Stomach (tissue), 9 donors: ENCODE results near the gene ZSCAN29. TPM values are rescaled to one million over a fixed set of nuclear protein-coding genes. Genes with fewer than 3 reads are reported as not detected.

Source experiments
- DNase-seq, 2 donors: peaks; one replicate each; pipeline versions ENCODE4 v3.0.0 to v3.0.0-alpha.2; 2013 to 2019
- H3K27ac ChIP-seq, 5 donors: fragments of 200-600 bp in 4 of 5; sonication (generic) in 4 of 5; one replicate each; pipeline ENCODE4 v1.5.1; 2013 to 2019; ENCODE audit warnings: mild to moderate bottlenecking in 1 of 5, moderate library complexity in 1 of 5
- H3K27me3 ChIP-seq, 3 donors: fragments of 200-600 bp; sonication (generic); one replicate each; pipeline ENCODE4 v1.5.1; 2017 to 2019; ENCODE audit warnings: mixed run types in 1 of 3
- H3K36me3 ChIP-seq, 4 donors: fragments of 200-600 bp; sonication (generic); 1 replicate in 3 of 4; 2 replicates in 1 of 4; pipeline ENCODE4 v1.5.1; 2016 to 2019
- H3K4me1 ChIP-seq, 4 donors: fragments of 200-600 bp; sonication (generic); one replicate each; pipeline ENCODE4 v1.5.1; 2016 to 2019
- H3K4me3 ChIP-seq, 4 donors: fragments of 200-600 bp; sonication (generic) in 3 of 4; one replicate each; pipeline ENCODE4 v1.5.1; 2016 to 2019; ENCODE audit warnings: mild to moderate bottlenecking in 1 of 4
- H3K9me3 ChIP-seq, 4 donors: fragments of 200-600 bp; sonication (generic); one replicate each; pipeline ENCODE4 v1.5.1; 2016 to 2019
- EP300 ChIP-seq: sonication (generic); formaldehyde crosslinking; IDR thresholded peaks from one replicate; pipeline ENCODE4 v1.6.1; 2017; ENCODE audit warnings: antibody characterized with exemption
- POLR2A ChIP-seq, 4 donors: fragments of 450-650 bp; IDR thresholded peaks; one replicate each; pipeline ENCODE4 v1.6.1; 2016; ENCODE audit warnings: antibody characterized with exemption in 4 of 4, control low read depth in 2 of 4, mild to moderate bottlenecking in 1 of 4, moderate library complexity in 1 of 4
- POLR2AphosphoS5 ChIP-seq, 3 donors: sonication (generic); formaldehyde crosslinking; IDR thresholded peaks; one replicate each; pipeline ENCODE4 v1.6.1; 2016; ENCODE audit warnings: antibody characterized with exemption in 3 of 3
- WGBS, 5 donors: extraction: QIAGEN DNeasy Blood & Tissue Kit in 3 of 5; methylation state at CpG; one replicate each; pipeline versions ENCODE4 v1.1.5 to v1.1.7; 2013 to 2018; 5-methylcytosine and 5-hydroxymethylcytosine counted together
- intact Hi-C: fragments of 100-400 bp; cut with DNase I; formaldehyde crosslinking; loops from one replicate; pipeline ENCODE4 v1.15.1; 2023; ENCODE audit warnings: low total_unique reads
- polyA plus RNA-seq, 3 donors: library from polyadenylated mRNA; stranded (reverse); fragments of 200-250 nt; gene quantifications; one replicate each; pipeline ENCODE4 v1.2.3, GENCODE V29; 2013
- total RNA-seq, 5 donors: library from RNA; depleted of rRNA; stranded (reverse); fragments of >200 nt; gene quantifications; one replicate each; pipeline versions ENCODE4 v1.1.0 to v1.2.3, GENCODE V29; 2014 to 2016
- TF ChIP-seq, protein P1 (sequence below), 7 experiments: fragments of 450-650 bp in 4 of 7; fragments of 200-600 bp in 3 of 7; sonication (generic) in 3 of 7; IDR thresholded peaks; one replicate each; pipeline ENCODE4 v1.5.1; 2016 to 2019; ENCODE audit warnings: antibody characterized with exemption in 7 of 7, control low read depth in 2 of 7, mild to moderate bottlenecking in 1 of 7
- donor health status: healthy with polysubstance abuse.
- donor health status: Bipolar disorder and iron deficiency.
- donor health status: healthy.

Gene ZSCAN29
- total and polyA plus RNA-seq, 8 donors: 4.5 to 45.5 (median 20.4) TPM

DNA sequence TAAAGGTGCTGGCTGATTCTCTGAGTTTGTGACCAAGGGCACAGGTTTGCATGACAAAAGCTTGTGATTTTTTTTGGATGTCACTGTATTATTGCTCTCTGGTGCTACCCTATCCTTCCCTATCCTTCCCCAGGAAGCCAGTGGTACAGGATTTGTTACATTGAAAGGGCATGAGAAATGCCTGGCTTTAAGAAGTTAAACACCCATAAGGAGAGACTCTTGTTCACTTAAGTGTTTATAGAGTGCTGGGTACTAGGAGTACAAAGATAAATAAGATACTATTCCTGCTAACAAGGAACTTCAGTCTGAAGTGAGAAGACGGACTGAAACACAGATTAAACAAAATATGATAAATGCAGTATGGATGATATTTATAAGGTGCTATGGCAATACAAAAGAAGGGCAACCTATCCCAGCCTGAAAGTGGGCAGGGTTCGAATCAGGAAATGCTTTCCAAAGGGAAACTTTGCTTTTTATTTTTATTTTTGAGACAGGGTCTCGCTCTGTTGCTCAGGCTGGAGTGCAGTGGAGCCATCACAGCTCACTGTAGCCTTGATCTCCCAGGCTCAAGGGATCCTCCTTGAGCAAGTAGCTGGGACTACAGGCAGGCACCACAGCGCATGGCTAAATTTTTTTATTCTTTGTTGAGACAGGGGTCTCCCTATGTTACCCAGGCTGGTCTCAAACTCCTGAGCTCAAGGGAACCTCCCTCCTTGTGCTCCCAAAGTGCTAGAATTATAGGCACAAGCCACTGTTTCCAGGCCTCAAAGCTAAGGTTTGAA, 51.7 kb downstream of the ZSCAN29 start:
- no peak for DNase-seq
- Histone ChIP-seq H3K36me3 (no peaks in the 10 kb centered on the region), H3K9me3 (no peaks in the 10 kb centered on the region), H3K27me3 (no peaks in the 10 kb centered on the region), H3K4me3 (no peak overlapping the region), H3K27ac (no peak overlapping the region), H3K4me1 (no peaks in the 10 kb centered on the region)
- intact Hi-C loops: no loop called here
- WGBS, 5 donors: 70 to 78% (median 72%) methylated on average over 4 of the region's 4 CpGs
- TF ChIP-seq POLR2A (IDR thresholded peaks at IDR 0.05) (no peak), POLR2AphosphoS5 (IDR thresholded peaks at IDR 0.05) (no peak), EP300 (no peak)
- TF ChIP-seq, protein P1, sequence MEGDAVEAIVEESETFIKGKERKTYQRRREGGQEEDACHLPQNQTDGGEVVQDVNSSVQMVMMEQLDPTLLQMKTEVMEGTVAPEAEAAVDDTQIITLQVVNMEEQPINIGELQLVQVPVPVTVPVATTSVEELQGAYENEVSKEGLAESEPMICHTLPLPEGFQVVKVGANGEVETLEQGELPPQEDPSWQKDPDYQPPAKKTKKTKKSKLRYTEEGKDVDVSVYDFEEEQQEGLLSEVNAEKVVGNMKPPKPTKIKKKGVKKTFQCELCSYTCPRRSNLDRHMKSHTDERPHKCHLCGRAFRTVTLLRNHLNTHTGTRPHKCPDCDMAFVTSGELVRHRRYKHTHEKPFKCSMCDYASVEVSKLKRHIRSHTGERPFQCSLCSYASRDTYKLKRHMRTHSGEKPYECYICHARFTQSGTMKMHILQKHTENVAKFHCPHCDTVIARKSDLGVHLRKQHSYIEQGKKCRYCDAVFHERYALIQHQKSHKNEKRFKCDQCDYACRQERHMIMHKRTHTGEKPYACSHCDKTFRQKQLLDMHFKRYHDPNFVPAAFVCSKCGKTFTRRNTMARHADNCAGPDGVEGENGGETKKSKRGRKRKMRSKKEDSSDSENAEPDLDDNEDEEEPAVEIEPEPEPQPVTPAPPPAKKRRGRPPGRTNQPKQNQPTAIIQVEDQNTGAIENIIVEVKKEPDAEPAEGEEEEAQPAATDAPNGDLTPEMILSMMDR (IDR thresholded peaks at IDR 0.05): no peak

DNA sequence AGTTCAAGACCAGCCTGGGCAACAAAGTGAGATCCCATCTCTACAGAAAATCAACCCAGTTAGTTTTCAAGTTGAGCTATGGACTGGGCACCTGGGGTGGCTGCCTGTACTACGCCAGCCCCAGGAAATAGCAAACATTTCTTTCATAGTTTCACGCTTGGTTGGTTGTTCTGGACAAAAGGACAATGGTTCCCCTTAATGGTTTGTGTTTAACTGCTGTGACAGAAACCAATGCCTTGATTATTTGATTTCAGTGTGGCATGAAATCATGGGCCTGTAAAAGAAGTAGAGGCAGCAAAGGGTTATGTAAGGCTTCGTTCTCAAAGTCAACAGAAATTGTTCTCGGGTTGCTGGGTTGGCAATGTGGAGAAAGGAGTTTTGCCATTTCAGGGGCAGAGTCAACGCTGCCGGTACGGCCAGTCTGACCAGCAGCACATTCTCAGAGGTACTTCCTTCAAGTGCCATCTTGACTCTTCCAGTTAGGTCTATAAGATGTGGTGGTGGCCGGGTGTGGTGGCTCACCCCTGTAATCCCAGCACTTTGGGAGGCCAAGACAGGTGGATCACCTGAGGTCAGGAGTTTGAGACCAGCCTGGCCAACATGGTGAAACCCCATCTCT, 53.2 kb downstream of the ZSCAN29 start:
- no peaks in the 10 kb centered on the region for H3K9me3 ChIP-seq
- H3K27ac ChIP-seq: no peak overlapping the region
- TF ChIP-seq EP300: no peak
- TF ChIP-seq, protein P1 (IDR thresholded peaks at IDR 0.05): no peak
- TF ChIP-seq POLR2A (IDR thresholded peaks at IDR 0.05): no peak
- no peak for TF ChIP-seq POLR2AphosphoS5 (IDR thresholded peaks at IDR 0.05)
- peaks cover 0 to 7% (median 0%) of the 10 kb centered on the region in 3 donors for H3K27me3 ChIP-seq
- H3K4me1 ChIP-seq: no peaks in the 10 kb centered on the region
- WGBS, 5 donors: 77 to 86% (median 80%) methylated on average over 8 of the region's 8 CpGs
- no peak for DNase-seq
- no peaks in the 10 kb centered on the region for H3K36me3 ChIP-seq
- H3K4me3 ChIP-seq: no peak overlapping the region
- intact Hi-C loops: no loop called here

DNA sequence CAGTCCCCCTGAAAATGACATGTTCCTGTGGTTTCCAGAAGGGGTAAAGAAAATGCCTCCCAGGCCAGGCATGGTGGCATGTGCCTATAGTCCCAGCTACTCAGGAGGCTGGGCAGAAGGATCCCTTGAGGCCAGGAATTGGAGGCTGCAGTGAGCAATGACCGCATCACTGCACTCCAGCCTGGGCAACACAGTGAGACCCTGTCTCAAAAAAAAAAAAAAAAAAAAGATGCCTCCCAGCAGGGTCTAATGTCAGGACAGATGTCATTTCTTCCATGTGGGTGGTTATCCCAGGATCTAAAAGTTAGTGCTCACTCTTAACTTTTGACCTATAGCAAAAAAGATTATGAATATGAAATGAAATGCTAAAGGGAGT, 53.9 kb downstream of the ZSCAN29 start:
- no peaks in the 10 kb centered on the region for H3K36me3 ChIP-seq

More for the DNA sequence above, 53.9 kb downstream of the ZSCAN29 start:
- no peak overlapping the region for H3K4me3 ChIP-seq
- TF ChIP-seq, protein P1 (IDR thresholded peaks at IDR 0.05): no peak
- TF ChIP-seq POLR2AphosphoS5 (IDR thresholded peaks at IDR 0.05) (no peak), POLR2A (IDR thresholded peaks at IDR 0.05) (no peak), EP300 (no peak)
- intact Hi-C loops: no loop called here
- WGBS, 5 donors: 90 to 100% (median 94%) methylated on average over 1 of the region's 1 CpG
- no peak for DNase-seq
- peaks cover 0 to 13% (median 0%) of the 10 kb centered on the region in 3 donors for H3K27me3 ChIP-seq
- no peak overlapping the region for H3K27ac ChIP-seq
- no peaks in the 10 kb centered on the region for H3K9me3 ChIP-seq
- no peaks in the 10 kb centered on the region for H3K4me1 ChIP-seq
